NCI-H2107 treated with DMSO at 0.1 percent for 48 hours (cell line): Measurements from ENCODE around the gene ACBD4.
A peak's percentile ranks its signal among the peaks of the same experiment; 100 is the strongest.

Source experiments
- DNase-seq: peaks from one replicate; lab custom pipeline; 2025; ENCODE audit not compliant: unreplicated experiment; lab: John Stamatoyannopoulos, UW

ACBD4 gene

DNA sequence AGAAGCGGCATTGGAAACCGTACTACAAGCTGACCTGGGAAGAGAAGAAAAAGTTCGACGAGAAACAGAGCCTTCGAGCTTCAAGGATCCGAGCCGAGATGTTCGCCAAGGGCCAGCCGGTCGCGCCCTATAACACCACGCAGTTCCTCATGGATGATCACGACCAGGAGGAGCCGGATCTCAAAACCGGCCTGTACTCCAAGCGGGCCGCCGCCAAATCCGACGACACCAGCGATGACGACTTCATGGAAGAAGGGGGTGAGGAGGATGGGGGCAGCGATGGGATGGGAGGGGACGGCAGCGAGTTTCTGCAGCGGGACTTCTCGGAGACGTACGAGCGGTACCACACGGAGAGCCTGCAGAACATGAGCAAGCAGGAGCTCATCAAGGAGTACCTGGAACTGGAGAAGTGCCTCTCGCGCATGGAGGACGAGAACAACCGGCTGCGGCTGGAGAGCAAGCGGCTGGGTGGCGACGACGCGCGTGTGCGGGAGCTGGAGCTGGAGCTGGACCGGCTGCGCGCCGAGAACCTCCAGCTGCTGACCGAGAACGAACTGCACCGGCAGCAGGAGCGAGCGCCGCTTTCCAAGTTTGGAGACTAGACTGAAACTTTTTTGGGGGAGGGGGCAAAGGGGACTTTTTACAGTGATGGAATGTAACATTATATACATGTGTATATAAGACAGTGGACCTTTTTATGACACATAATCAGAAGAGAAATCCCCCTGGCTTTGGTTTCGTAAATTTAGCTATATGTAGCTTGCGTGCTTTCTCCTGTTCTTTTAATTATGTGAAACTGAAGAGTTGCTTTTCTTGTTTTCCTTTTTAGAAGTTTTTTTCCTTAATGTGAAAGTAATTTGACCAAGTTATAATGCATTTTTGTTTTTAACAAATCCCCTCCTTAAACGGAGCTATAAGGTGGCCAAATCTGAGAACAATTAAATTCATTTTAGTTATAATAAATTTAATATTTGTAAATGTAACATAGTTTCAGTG lies 14.5 kb downstream of the ACBD4 start:
- DNase-seq, result no peak

- no peak for DNase-seq
Observed at GRCh38 chr17:45150911-45151809, 15.7 kb downstream of the ACBD4 start.

GRCh38 chr17:45155029-45155428 lies 19.5 kb downstream of the ACBD4 start:
- no peak for DNase-seq

DNA sequence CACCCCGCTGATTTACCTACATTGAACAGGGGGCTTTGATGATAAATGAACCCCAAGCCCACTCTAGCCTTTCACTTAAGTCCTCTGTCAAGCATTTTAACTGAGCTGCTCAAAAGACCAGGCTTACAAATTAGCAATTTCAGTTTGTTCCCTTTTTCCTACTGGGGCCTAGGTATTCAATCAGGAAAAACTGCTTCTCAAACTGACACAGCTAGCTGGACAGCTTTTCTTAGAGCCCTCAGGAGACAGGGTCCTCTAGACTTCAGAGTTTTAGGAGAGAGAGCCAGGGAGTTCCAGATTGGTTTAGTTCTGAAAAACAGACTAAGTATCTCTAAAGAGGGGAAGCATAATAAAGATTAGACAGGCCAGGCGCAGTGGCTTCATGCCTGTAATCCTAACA lies 20.0 kb downstream of the ACBD4 start:
- DNase-seq, result no peak

DNA sequence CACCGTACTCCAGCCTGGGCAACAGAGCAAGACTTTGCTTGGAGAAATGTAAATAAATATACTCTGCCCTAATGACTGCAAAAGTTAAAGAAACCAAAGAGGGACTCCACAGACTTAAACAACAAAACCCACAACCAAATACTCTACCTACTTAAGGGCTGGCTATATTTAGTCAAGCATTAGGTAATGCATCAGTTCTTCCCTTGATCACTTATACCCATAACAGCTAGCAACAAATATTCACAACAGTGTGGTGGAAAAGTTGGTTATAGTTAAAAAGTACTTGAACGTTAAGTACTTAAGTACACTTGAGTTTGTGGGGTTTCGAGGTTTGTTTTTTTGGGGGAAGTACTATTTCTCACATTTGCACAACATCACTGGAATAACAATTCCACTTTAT lies 20.8 kb downstream of the ACBD4 start:
- no peak for DNase-seq

GRCh38 chr17:45160447-45161287 lies 25.2 kb downstream of the ACBD4 start:
- DNase-seq, result no peak

DNA sequence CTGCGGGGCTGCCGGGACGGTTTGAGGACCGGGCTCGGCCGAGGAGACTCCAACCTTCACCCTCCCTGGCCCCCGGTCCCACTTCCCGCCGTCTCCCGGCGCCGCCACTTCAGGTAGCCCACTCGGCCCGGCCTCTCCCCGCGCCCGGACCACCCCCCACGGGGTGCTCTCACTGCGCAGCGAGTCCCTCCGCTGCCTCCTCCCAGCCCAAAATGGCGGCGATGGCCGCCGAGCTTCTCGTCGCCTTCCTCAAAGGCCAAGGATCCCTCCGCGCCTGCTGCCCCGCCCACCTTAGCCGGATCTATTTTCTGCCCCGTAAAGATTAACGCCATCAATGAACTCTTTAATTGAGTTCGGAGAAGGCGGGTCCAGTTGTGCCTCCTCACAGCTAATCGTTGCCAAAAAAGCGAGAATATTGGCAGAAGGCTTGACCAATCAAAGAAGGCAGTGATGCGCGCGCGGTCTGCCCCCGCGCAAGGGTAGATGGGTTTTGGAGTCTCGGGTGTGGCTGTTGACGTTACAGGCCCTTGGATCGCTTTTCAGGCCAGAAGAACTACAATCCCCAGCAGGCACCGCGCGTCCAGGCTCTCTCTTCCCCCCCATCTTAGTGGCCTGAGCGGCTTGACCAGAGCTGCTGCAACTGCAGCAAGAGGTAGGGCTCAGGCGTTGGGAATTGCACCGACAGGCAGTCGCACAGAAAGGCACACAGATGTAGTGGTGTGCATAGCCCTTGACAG lies 26.0 kb downstream of the ACBD4 start, which contains the start of gene HEXIM2:
Gene HEXIM2 (plus strand): TSS at position 588 of the 737 bp plus-strand sequence. CDS start 919 bp downstream, outside the sequence.
- DNase-seq, result peak; percentile 99

DNA sequence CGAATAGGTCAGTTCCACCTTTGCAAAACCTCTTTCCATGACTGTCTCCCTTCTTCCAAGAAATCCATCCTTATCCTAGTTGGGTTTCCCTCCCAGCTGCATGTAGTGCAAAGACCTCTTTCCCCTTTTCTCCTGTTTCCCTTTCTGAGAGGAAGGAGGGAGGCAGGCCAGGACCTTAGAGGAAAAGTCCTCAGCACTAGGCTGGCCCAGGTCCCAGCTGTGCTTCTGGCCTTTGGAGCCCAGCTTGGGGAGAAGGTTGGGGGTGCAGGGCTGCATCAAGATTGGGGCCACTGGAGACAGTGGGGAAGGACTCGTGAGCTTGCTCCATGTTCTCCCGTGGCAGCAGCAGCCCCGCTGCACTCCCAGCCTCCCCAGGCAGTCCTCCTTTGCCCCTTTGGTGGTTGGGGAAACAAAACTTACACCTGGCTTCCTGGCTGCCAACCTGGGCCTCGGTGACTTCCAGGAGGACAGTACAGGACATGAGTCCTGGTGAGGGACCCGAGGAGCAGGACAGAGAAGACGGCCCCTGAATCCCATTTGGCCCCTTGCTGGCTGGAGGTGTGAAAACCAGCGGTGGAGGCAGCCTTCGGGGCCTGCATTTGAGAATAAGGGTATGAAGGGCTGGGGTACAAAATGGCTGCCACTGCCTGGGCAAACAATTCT lies 26.7 kb downstream of the ACBD4 start:
- no peak for DNase-seq

DNA sequence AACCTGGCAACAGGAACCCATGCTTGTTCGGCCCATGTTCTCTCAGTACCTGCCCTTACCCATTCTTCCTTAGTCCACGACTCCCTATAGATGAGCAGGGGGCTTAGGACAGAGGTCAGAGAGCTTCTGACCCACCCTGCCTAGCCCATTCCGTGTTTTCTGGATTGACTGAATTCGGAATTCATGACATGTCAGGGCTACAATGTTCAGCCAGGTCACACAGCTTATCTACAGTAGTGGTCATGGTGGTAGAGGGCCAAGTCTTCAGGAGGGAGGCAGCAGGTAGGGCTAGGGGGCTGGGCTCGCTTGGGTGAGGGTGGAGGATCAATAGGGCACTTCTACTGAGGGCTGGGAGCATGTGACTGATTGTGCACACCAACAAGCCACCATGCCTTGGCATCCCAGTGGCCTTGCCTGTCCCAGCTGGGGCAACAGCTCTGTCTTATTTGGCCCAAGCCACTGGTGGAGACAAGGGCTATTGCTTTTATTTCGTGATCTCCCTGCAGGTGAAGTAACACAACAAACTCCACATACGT lies 29.3 kb downstream of the ACBD4 start:
- no peak for DNase-seq

DNA sequence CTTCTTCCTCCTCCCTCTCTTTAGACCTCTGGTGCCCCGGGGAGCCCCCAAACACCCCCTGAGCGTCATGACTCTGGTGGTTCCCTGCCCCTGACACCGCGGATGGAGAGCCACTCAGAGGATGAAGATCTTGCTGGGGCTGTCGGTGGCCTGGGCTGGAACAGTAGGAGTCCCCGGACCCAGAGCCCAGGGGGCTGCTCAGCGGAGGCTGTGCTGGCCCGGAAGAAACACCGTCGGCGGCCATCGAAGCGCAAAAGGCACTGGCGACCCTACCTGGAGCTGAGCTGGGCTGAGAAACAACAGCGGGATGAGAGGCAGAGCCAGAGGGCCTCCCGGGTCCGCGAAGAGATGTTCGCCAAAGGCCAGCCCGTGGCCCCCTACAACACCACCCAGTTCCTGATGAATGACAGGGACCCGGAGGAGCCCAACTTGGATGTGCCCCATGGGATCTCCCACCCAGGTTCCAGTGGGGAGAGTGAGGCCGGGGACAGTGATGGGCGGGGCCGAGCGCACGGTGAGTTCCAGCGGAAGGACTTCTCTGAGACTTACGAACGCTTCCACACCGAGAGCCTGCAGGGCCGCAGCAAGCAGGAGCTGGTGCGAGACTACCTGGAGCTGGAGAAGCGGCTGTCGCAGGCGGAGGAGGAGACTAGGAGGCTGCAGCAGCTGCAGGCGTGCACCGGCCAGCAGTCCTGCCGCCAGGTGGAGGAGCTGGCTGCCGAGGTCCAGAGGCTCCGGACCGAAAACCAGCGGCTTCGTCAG lies 33.7 kb downstream of the ACBD4 start:
- DNase-seq, result no peak

GRCh38 chr17:45170280-45170930 lies 34.9 kb downstream of the ACBD4 start:
- no peak for DNase-seq

GRCh38 chr17:45170931-45171337 lies 35.4 kb downstream of the ACBD4 start:
- DNase-seq, result no peak

- no peak for DNase-seq
Observed at GRCh38 chr17:45171338-45172231, 36.1 kb downstream of the ACBD4 start.

GRCh38 chr17:45172232-45172540 lies 36.7 kb downstream of the ACBD4 start:
- DNase-seq, result no peak

DNA sequence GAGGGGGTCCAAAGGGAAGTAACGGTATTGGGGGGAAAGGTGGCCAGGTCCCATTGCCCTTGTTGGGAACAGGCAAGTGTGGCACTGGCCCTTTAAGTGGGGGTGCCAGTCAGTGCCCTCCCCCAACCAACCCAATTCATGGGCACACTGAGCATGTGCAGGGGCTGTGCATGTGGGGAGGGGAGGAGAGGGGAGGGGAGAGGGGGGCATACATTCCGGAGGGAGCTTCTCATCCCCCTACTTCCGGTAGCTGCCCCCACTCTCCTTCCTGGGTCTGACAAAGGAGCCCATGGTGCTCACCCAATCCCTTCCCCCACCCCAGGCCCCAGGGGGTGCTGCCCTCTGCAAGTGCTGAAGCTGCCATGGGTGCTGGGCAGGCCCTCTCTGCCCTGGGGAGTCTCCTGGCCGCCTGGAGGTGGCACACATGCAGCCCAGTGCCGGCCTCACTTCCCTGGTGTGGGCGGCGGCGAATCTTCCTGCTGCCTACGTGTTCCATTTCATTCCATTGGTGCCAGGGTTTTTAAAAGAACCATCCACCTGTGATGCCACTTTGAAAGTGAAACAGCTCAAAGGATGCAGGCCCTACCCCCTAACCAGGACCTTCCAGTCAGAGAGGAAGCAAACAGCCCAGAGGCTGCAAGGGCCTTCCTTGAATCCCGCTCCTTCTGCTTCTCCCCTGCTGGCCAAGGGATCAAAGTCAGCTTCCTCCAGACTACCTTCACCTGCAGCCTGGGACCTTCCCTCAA lies 37.2 kb downstream of the ACBD4 start:
- no peak for DNase-seq

- DNase-seq, result no peak
Observed at GRCh38 chr17:45175759-45176115, 40.2 kb downstream of the ACBD4 start.

DNA sequence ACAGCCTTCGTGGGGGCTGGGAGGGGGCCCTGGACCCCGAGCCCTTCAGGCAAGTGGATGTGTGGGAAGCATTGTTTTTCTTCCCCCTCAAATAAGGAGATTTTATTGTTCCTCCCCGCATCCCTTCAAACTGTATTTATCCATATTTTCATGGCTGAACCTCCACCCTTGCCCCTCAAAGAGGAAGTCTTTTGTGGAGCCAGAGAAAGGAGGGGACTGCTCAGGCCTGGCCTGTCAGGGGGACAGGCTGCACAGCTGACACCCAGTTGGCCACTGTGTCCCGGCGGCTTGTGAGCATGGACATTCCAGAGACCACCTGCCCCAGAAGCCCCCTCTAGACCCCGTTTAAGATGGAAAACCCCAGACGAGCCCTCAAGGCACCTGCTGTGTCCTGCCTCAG lies 42.1 kb downstream of the ACBD4 start:
- DNase-seq, result no peak
